HCT116 (cell line): ENCODE data around the gene PRKN. TPM values are rescaled to one million over a fixed set of nuclear protein-coding genes. Genes with fewer than 3 reads are reported as not detected.

Experiments used
- ATAC-seq: fragments of 200-7000 bp; cut with Tn5 transposase; 2 replicates; pipeline ENCODE4 v1.9.1; 2020; ENCODE audit warnings: mild to moderate bottlenecking, moderate library complexity
- BruUV-seq: library from RNA; stranded (reverse); fragments of 400-500 nt; replicated peaks from 2 replicates; lab custom pipeline; 2021; lab: Mats Ljungman, UMichigan
- CTCF ChIA-PET: fragments of 300-600 bp; sonication (Branson Sonifier 250); formaldehyde crosslinking; loops from one replicate; lab custom pipeline; 2021; ENCODE audit warnings: antibody characterized with exemption; lab: Charles Lee
- POLR2A ChIA-PET: fragments of 300-600, 350-600 bp; sonication (Branson Sonifier 250); formaldehyde crosslinking; loops from one replicate; lab custom pipeline; 2021; ENCODE audit warnings: antibody characterized with exemption; lab: Charles Lee
- RAD21 ChIA-PET, 2 experiments: fragments of 300-600 bp; sonication (Branson Sonifier 250); formaldehyde crosslinking; loops; one replicate each; lab custom pipeline; 2023; ENCODE audit warnings: low total read pairs in 2 of 2; ENCODE audit not compliant: uncharacterized antibody in 2 of 2, unreplicated experiment in 2 of 2, low non-redundant PET in 1 of 2; lab: Charles Lee
- DNase-seq: peaks from one replicate; pipeline ENCODE4 v3.0.0-alpha.2; 2010; ENCODE audit warnings: low read depth, low spot score
- H2AFZ ChIP-seq: fragments of 200-600 bp; shearing (Covaris generic), sonication (generic); 2 replicates; pipeline ENCODE4 v1.6.1; 2017; ENCODE audit warnings: low read depth, mixed run types, mixed read lengths, antibody characterized with exemption, low read length; ENCODE audit not compliant: poor library complexity, severe bottlenecking
- H3K27ac ChIP-seq: 2 replicates; pipeline ENCODE4 v1.5.1; 2012; ENCODE audit warnings: low read depth, low read length
- H3K27me3 ChIP-seq: fragments of 200-600 bp; sonication (generic); 2 replicates; pipeline ENCODE4 v1.6.1; 2016; ENCODE audit warnings: mixed run types, low read length, mixed read lengths; ENCODE audit not compliant: insufficient read depth
- H3K36me3 ChIP-seq, 2 experiments: fragments of 200-500 bp in 1 of 2; fragments of 200-600 bp in 1 of 2; sonication (Bioruptor generic) in 1 of 2; sonication (generic) in 1 of 2; 2 replicates each; pipeline versions ENCODE4 v1.5.1 to v1.6.1; 2014 to 2016; ENCODE audit warnings: low read length in 2 of 2, inconsistent platforms in 1 of 2, mixed read lengths in 1 of 2, mixed run types in 1 of 2; ENCODE audit not compliant: insufficient read depth in 2 of 2, control insufficient read depth in 1 of 2
- H3K4me1 ChIP-seq, 2 experiments: fragments of 200-600 bp in 1 of 2; sonication (generic) in 1 of 2; 2 replicates each; pipeline versions ENCODE4 v1.5.1 to v1.6.1; 2012 to 2017; ENCODE audit warnings: low read length in 2 of 2, inconsistent platforms in 1 of 2, mild to moderate bottlenecking in 1 of 2, mixed read lengths in 1 of 2, mixed run types in 1 of 2, moderate library complexity in 1 of 2; ENCODE audit not compliant: insufficient read depth in 2 of 2, control insufficient read depth in 1 of 2
- H3K4me2 ChIP-seq: fragments of 200-600 bp; sonication (generic); 2 replicates; pipeline ENCODE4 v1.6.1; 2017; ENCODE audit warnings: mixed run types, low read length, mixed read lengths
- H3K4me3 ChIP-seq, 2 experiments: fragments of 200-600 bp in 1 of 2; sonication (generic) in 1 of 2; replicated peaks in 1 of 2; 2 replicates each; pipeline ENCODE4 v1.5.1; 2011 to 2016; ENCODE audit warnings: low read length in 2 of 2, control low read depth in 1 of 2, low read depth in 1 of 2, mild to moderate bottlenecking in 1 of 2, mixed read lengths in 1 of 2, mixed run types in 1 of 2
- H3K79me2 ChIP-seq: fragments of 200-600 bp; sonication (generic); 2 replicates; pipeline ENCODE4 v1.6.1; 2017; ENCODE audit warnings: mild to moderate bottlenecking, mixed run types, low read length, moderate library complexity, mixed read lengths; ENCODE audit not compliant: insufficient read depth
- H3K9ac ChIP-seq: fragments of 200-600 bp; sonication (generic); 2 replicates; pipeline ENCODE4 v1.6.1; 2016; ENCODE audit warnings: low read length, mixed read lengths
- H3K9me2 ChIP-seq: fragments of 200-600 bp; sonication (generic), shearing (Covaris generic); 2 replicates; pipeline ENCODE4 v1.6.1; 2017; ENCODE audit warnings: mixed run types, mild to moderate bottlenecking, moderate library complexity; ENCODE audit not compliant: insufficient read depth
- H3K9me3 ChIP-seq, 2 experiments: fragments of 200-500 bp in 1 of 2; fragments of 200-600 bp in 1 of 2; sonication (Bioruptor generic) in 1 of 2; sonication (generic) in 1 of 2; 2 replicates each; pipeline ENCODE4 v1.6.1; 2014 to 2017; ENCODE audit warnings: low read length in 2 of 2, mixed read lengths in 2 of 2, inconsistent platforms in 1 of 2, low read depth in 1 of 2, mild to moderate bottlenecking in 1 of 2, mixed run types in 1 of 2, moderate library complexity in 1 of 2; ENCODE audit not compliant: control insufficient read depth in 1 of 2, insufficient read depth in 1 of 2
- H4K20me1 ChIP-seq: fragments of 200-600 bp; sonication (generic), shearing (Covaris generic); 2 replicates; pipeline ENCODE4 v1.6.1; 2017; ENCODE audit warnings: mixed run types, mild to moderate bottlenecking, moderate library complexity; ENCODE audit not compliant: insufficient read depth
- EGR1 ChIP-seq: IDR thresholded peaks from 2 replicates; pipeline ENCODE4 v1.6.1; 2012; ENCODE audit warnings: low read depth
- ELF1 ChIP-seq: IDR thresholded peaks from 2 replicates; pipeline ENCODE4 v1.6.1; 2012; ENCODE audit warnings: low read depth, borderline replicate concordance
- FOSL1 ChIP-seq: IDR thresholded peaks from 2 replicates; pipeline ENCODE4 v1.6.1; 2012; ENCODE audit warnings: low read depth
- POLR2AphosphoS5 ChIP-seq: IDR thresholded peaks from 2 replicates; pipeline ENCODE4 v1.6.1; 2011; ENCODE audit warnings: mild to moderate bottlenecking, low read depth, low read length, moderate library complexity
- RAD21 ChIP-seq: IDR thresholded peaks from 2 replicates; pipeline ENCODE4 v1.6.1; 2012; ENCODE audit warnings: low read depth, mild to moderate bottlenecking
- SIN3A ChIP-seq: IDR thresholded peaks from 2 replicates; pipeline ENCODE4 v1.6.1; 2012; ENCODE audit warnings: low read depth
- SP1 ChIP-seq: IDR thresholded peaks from 2 replicates; pipeline ENCODE4 v1.6.1; 2012; ENCODE audit warnings: low read depth
- SRF ChIP-seq: IDR thresholded peaks from 2 replicates; pipeline ENCODE4 v1.6.1; 2012; ENCODE audit warnings: low read depth
- TCF7L2 ChIP-seq: IDR thresholded peaks from 2 replicates; pipeline ENCODE4 v1.7.0; 2011; ENCODE audit warnings: borderline replicate concordance, inconsistent platforms; ENCODE audit not compliant: insufficient read depth, insufficient read length; ENCODE audit errors: extremely low read depth
- YY1 ChIP-seq: IDR thresholded peaks from 2 replicates; pipeline ENCODE4 v1.6.1; 2011; ENCODE audit warnings: low read length, low read depth, moderate library complexity, mild to moderate bottlenecking; ENCODE audit not compliant: insufficient replicate concordance; ENCODE audit errors: extremely low read depth
- ZNF274 ChIP-seq: fragments of 200-500 bp; sonication (Bioruptor generic); IDR thresholded peaks from 2 replicates; pipeline ENCODE4 v1.6.1; 2014; ENCODE audit warnings: mild to moderate bottlenecking, low read depth, low read length, inconsistent platforms
- intact Hi-C: fragments of 100-400 bp; cut with micrococcal nuclease; formaldehyde crosslinking; loops from 2 replicates; pipeline ENCODE4 v1.10.0; 2022
- total RNA-seq: library from RNA; stranded (reverse); gene quantifications from one replicate; pipeline ENCODE4 v1.2.1, GENCODE V29; 2021; ENCODE audit not compliant: unreplicated experiment
- TF ChIP-seq, protein P1 (sequence below): IDR thresholded peaks from 2 replicates; pipeline ENCODE4 v1.6.1; 2011; ENCODE audit warnings: mild to moderate bottlenecking, low read length, moderate library complexity; ENCODE audit not compliant: insufficient replicate concordance; ENCODE audit errors: extremely low read depth
- TF ChIP-seq, protein P2 (sequence below): IDR thresholded peaks from 2 replicates; pipeline ENCODE4 v1.6.1; 2012
- TF ChIP-seq, protein P3 (sequence below), 3 experiments: fragments of 200-600 bp in 1 of 3; sonication (generic) in 1 of 3; IDR thresholded peaks in 2 of 3; conservative IDR thresholded peaks in 1 of 3; 2 replicates each; pipeline ENCODE4 v1.5.1; 2012 to 2017; ENCODE audit warnings: low read depth in 2 of 3, low read length in 2 of 3, antibody characterized with exemption in 1 of 3, borderline replicate concordance in 1 of 3, control low read depth in 1 of 3, mild to moderate bottlenecking in 1 of 3, mixed read lengths in 1 of 3, mixed run types in 1 of 3, moderate library complexity in 1 of 3; ENCODE audit not compliant: insufficient read depth in 1 of 3
- TF ChIP-seq, protein P4 (sequence below): IDR thresholded peaks from 2 replicates; pipeline ENCODE4 v1.6.1; 2012; ENCODE audit warnings: low read depth

The PRKN gene
- total RNA-seq, 1 experiment from 2014 or later = 2.6 TPM

DNA sequence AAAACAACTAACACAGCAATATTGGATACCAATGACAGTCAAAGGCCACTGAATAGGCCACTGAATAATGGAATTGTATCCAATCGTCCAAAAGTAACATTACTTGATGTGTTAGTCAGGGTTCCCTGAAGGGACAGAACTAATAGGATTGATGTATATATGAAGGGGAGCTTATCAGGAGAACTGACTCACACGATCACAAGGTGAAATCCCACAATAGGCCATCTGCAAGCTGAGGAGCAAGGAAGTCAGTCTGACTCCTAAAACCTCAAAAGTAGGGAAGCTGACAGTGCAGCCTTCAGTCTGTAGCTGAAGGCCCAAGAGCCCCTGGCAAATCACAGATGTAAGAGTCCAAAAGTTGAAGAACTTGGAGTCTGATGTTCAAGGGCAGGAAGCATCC lies 571.4 kb downstream of the PRKN start (continued):
- TF ChIP-seq, protein P1, sequence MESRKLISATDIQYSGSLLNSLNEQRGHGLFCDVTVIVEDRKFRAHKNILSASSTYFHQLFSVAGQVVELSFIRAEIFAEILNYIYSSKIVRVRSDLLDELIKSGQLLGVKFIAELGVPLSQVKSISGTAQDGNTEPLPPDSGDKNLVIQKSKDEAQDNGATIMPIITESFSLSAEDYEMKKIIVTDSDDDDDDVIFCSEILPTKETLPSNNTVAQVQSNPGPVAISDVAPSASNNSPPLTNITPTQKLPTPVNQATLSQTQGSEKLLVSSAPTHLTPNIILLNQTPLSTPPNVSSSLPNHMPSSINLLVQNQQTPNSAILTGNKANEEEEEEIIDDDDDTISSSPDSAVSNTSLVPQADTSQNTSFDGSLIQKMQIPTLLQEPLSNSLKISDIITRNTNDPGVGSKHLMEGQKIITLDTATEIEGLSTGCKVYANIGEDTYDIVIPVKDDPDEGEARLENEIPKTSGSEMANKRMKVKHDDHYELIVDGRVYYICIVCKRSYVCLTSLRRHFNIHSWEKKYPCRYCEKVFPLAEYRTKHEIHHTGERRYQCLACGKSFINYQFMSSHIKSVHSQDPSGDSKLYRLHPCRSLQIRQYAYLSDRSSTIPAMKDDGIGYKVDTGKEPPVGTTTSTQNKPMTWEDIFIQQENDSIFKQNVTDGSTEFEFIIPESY = no peak
- TF ChIP-seq FOSL1 = no peak
- TF ChIP-seq, protein P2, sequence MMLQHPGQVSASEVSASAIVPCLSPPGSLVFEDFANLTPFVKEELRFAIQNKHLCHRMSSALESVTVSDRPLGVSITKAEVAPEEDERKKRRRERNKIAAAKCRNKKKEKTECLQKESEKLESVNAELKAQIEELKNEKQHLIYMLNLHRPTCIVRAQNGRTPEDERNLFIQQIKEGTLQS = no peak

DNA sequence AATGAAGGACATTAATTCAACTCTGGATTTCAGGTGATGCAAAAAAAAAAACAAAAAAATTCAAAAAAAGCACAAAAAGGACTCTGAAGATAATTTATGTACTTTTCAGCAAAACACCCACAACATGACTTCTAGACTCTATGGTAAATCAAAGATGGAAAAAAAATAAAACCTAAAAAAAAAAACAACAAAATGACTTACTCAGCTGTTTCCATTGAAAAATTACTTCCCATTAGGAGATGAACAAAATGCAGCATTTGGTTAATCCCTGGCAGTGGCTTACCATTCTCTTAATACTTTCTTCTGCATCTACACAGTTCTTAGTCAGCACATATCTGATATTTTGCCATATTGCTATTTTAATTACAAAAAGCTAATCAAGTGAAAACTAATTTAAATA lies 572.6 kb downstream of the PRKN start:
- TF ChIP-seq SRF (no peak), ZNF274 (no peak), ELF1 (no peak), EGR1 (no peak), SP1 (no peak), SIN3A (no peak), TCF7L2 (no peak), YY1 (no peak), POLR2AphosphoS5 (no peak), RAD21 (no peak)
- TF ChIP-seq, protein P3, sequence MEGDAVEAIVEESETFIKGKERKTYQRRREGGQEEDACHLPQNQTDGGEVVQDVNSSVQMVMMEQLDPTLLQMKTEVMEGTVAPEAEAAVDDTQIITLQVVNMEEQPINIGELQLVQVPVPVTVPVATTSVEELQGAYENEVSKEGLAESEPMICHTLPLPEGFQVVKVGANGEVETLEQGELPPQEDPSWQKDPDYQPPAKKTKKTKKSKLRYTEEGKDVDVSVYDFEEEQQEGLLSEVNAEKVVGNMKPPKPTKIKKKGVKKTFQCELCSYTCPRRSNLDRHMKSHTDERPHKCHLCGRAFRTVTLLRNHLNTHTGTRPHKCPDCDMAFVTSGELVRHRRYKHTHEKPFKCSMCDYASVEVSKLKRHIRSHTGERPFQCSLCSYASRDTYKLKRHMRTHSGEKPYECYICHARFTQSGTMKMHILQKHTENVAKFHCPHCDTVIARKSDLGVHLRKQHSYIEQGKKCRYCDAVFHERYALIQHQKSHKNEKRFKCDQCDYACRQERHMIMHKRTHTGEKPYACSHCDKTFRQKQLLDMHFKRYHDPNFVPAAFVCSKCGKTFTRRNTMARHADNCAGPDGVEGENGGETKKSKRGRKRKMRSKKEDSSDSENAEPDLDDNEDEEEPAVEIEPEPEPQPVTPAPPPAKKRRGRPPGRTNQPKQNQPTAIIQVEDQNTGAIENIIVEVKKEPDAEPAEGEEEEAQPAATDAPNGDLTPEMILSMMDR (IDR thresholded peaks at IDR 0.05 in 2 of 3, conservative IDR thresholded peaks at IDR 0.05 in 1 of 3; ENCODE audit: borderline replicate concordance in 1 of 3, insufficient read depth in 1 of 3, low read depth in 2 of 3, low read length in 2 of 3) = no peak
- TF ChIP-seq, protein P1 = no peak
- TF ChIP-seq, protein P4, sequence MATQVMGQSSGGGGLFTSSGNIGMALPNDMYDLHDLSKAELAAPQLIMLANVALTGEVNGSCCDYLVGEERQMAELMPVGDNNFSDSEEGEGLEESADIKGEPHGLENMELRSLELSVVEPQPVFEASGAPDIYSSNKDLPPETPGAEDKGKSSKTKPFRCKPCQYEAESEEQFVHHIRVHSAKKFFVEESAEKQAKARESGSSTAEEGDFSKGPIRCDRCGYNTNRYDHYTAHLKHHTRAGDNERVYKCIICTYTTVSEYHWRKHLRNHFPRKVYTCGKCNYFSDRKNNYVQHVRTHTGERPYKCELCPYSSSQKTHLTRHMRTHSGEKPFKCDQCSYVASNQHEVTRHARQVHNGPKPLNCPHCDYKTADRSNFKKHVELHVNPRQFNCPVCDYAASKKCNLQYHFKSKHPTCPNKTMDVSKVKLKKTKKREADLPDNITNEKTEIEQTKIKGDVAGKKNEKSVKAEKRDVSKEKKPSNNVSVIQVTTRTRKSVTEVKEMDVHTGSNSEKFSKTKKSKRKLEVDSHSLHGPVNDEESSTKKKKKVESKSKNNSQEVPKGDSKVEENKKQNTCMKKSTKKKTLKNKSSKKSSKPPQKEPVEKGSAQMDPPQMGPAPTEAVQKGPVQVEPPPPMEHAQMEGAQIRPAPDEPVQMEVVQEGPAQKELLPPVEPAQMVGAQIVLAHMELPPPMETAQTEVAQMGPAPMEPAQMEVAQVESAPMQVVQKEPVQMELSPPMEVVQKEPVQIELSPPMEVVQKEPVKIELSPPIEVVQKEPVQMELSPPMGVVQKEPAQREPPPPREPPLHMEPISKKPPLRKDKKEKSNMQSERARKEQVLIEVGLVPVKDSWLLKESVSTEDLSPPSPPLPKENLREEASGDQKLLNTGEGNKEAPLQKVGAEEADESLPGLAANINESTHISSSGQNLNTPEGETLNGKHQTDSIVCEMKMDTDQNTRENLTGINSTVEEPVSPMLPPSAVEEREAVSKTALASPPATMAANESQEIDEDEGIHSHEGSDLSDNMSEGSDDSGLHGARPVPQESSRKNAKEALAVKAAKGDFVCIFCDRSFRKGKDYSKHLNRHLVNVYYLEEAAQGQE = no peak
- TF ChIP-seq, all 23 proteins: peak for 0
- no peaks in the 10 kb centered on the region for H4K20me1 ChIP-seq
- POLR2A ChIA-PET = no interaction called here
- no peaks in the 10 kb centered on the region for H3K27me3 ChIP-seq
- H3K79me2 ChIP-seq = no peaks in the 10 kb centered on the region
- H3K9me3 ChIP-seq = no peaks in the 10 kb centered on the region
- no peaks in the 10 kb centered on the region for H3K9me2 ChIP-seq
- no peak overlapping the region for H2AFZ ChIP-seq
- H3K4me2 ChIP-seq = no peak overlapping the region
- RAD21 ChIA-PET = no interaction called here
- no TSS peak for BruUV-seq
- H3K36me3 ChIP-seq = no peaks in the 10 kb centered on the region
- CTCF ChIA-PET = no interaction called here
- intact Hi-C loops = no loop called here
- H3K27ac ChIP-seq = no peak overlapping the region
- no peak for ATAC-seq
- no peak for DNase-seq
- no peak overlapping the region for H3K9ac ChIP-seq
- no peaks in the 10 kb centered on the region for H3K4me1 ChIP-seq
- H3K4me3 ChIP-seq = no peak overlapping the region
